Erythroblast (primary cell): ENCODE data around the gene CNRIP1.

ENCODE experiments used
- GATA1 ChIP-seq: IDR thresholded peaks from 2 replicates; pipeline ENCODE4 v1.6.1; 2011; ENCODE audit warnings: low read depth, mild to moderate bottlenecking, control low read depth, low read length, moderate library complexity
- POLR2A ChIP-seq: IDR thresholded peaks from 2 replicates; pipeline ENCODE4 v1.6.1; 2011; ENCODE audit warnings: mild to moderate bottlenecking, low read length

- TF ChIP-seq POLR2A, result no peak
- no peak for TF ChIP-seq GATA1
Observed at GRCh38 chr2:68279691-68280090, 40.1 kb downstream of the CNRIP1 start.
